GM12878 (cell line): ENCODE data around the gene FAM114A2. TPM values are rescaled to one million over a fixed set of nuclear protein-coding genes. Genes with fewer than 3 reads are reported as not detected.

ENCODE experiments used
- ATAC-seq: fragments of 200-7000 bp; cut with Tn5 transposase; 3 replicates; pipeline ENCODE4 v1.9.1; 2020; ENCODE audit warnings: mild to moderate bottlenecking, moderate library complexity
- BruUV-seq: library from RNA; stranded (reverse); fragments of 400-500 nt; replicated peaks from 2 replicates; lab custom pipeline; 2021; lab: Mats Ljungman, UMichigan
- CTCF ChIA-PET: fragments of 300-600 bp; sonication (Branson Sonifier 250); formaldehyde crosslinking; extraction: SDS; loops from one replicate; lab custom pipeline; 2021; ENCODE audit warnings: inconsistent platforms; lab: Yijun Ruan, JAX
- POLR2A ChIA-PET: fragments of 350-600 bp; formaldehyde crosslinking; extraction: SDS; loops from one replicate; lab custom pipeline; 2021; ENCODE audit warnings: inconsistent platforms; lab: Charles Lee
- RAD21 ChIA-PET: fragments of 300-600 bp; sonication (Branson Sonifier 250); formaldehyde crosslinking; loops from one replicate; lab custom pipeline; 2023; ENCODE audit warnings: antibody characterized with exemption; ENCODE audit not compliant: unreplicated experiment; lab: Charles Lee
- SMC1A ChIA-PET: fragments of 300-600 bp; sonication (Branson Sonifier 250); formaldehyde crosslinking; loops from one replicate; lab custom pipeline; 2023; ENCODE audit not compliant: unreplicated experiment, uncharacterized antibody; lab: Charles Lee
- DNase-seq: peaks from one replicate; pipeline ENCODE4 v3.0.0-alpha.2; 2011; ENCODE audit warnings: low read depth, low spot score
- FAIRE-seq: peaks from 3 replicates; lab custom pipeline; 2011; peaks lifted over from hg19 to GRCh38; lab: Jason Lieb, UNC
- H2AFZ ChIP-seq: 2 replicates; pipeline ENCODE4 v1.6.0; 2011; ENCODE audit warnings: low read depth, low read length, control low read depth; ENCODE audit not compliant: control insufficient read depth
- H3K27ac ChIP-seq: 2 replicates; pipeline ENCODE4 v1.5.1; 2011; ENCODE audit warnings: control low read depth; ENCODE audit not compliant: control insufficient read depth, insufficient read depth
- H3K27me3 ChIP-seq, 2 experiments: replicated peaks in 1 of 2; 2 replicates each; pipeline versions ENCODE4 v1.6.0 to v1.6.1; 2011; ENCODE audit warnings: low read length in 1 of 2; ENCODE audit not compliant: control insufficient read depth in 2 of 2, insufficient read depth in 2 of 2
- H3K36me3 ChIP-seq, 2 experiments: 2 replicates each; pipeline ENCODE4 v1.5.1; 2011; ENCODE audit warnings: low read length in 1 of 2; ENCODE audit not compliant: control insufficient read depth in 2 of 2, insufficient read depth in 2 of 2
- H3K4me1 ChIP-seq: 2 replicates; pipeline ENCODE4 v1.6.1; 2011; ENCODE audit warnings: mild to moderate bottlenecking, low read length, moderate library complexity, mixed read lengths; ENCODE audit not compliant: control insufficient read depth, insufficient read depth
- H3K4me2 ChIP-seq: 2 replicates; pipeline ENCODE4 v1.6.0; 2011; ENCODE audit warnings: control low read depth; ENCODE audit not compliant: control insufficient read depth, insufficient read depth
- H3K4me3 ChIP-seq: fragments of 200-600 bp; sonication (generic); 2 replicates; pipeline ENCODE4 v1.5.1; 2016
- H3K79me2 ChIP-seq: 2 replicates; pipeline ENCODE4 v1.6.0; 2011; ENCODE audit warnings: low read length; ENCODE audit not compliant: control insufficient read depth, insufficient read depth
- H3K9ac ChIP-seq: 2 replicates; pipeline ENCODE4 v1.8.0; 2011; ENCODE audit warnings: low read length, control low read depth, mixed read lengths; ENCODE audit not compliant: control insufficient read depth, insufficient read depth
- H3K9me3 ChIP-seq: replicated peaks from 3 replicates; pipeline ENCODE4 v1.5.1; 2011; ENCODE audit warnings: mild to moderate bottlenecking, low read length; ENCODE audit not compliant: control insufficient read depth, insufficient read depth
- H4K20me1 ChIP-seq: 2 replicates; pipeline ENCODE4 v1.6.0; 2011; ENCODE audit not compliant: control insufficient read depth, insufficient read depth
- BACH1 ChIP-seq: fragments of 450-650 bp; IDR thresholded peaks from 2 replicates; pipeline ENCODE4 v1.6.1; 2017; ENCODE audit warnings: mild to moderate bottlenecking, borderline replicate concordance
- CHD4 ChIP-seq: fragments of 200-600 bp; sonication (generic); IDR thresholded peaks from 2 replicates; pipeline ENCODE4 v1.6.1; 2016; ENCODE audit warnings: mild to moderate bottlenecking
- KLF5 ChIP-seq: fragments of 450-650 bp; IDR thresholded peaks from 2 replicates; pipeline ENCODE4 v1.6.1; 2014; ENCODE audit warnings: mild to moderate bottlenecking; ENCODE audit not compliant: partially characterized antibody
- SMAD1 ChIP-seq: fragments of 450-650 bp; IDR thresholded peaks from 2 replicates; pipeline ENCODE4 v1.6.1; 2018; ENCODE audit warnings: mild to moderate bottlenecking, low read depth; ENCODE audit not compliant: partially characterized antibody
- ZNF384 ChIP-seq: IDR thresholded peaks from 2 replicates; pipeline ENCODE4 v1.6.1; 2012; ENCODE audit warnings: low read depth, mild to moderate bottlenecking, low read length, improper control_type of control experiment, borderline replicate concordance
- WGBS: methylation state at CpG from one replicate; pipeline ENCODE4 v1.1.6; 2016; ENCODE audit warnings: low lambda C conversion rate; ENCODE audit not compliant: insufficient replicate concordance, insufficient coverage; ENCODE audit errors: missing lambda C conversion rate; 5-methylcytosine and 5-hydroxymethylcytosine counted together
- in situ Hi-C: fragments of 300-500 bp; cut with MboI; formaldehyde crosslinking; loops from 9 replicates; pipeline ENCODE4 v1.14.3; 2018; ENCODE audit warnings: mixed read lengths
- intact Hi-C: fragments of 100-400 bp; cut with micrococcal nuclease; formaldehyde crosslinking; loops from one replicate; pipeline ENCODE4 v1.14.2; 2022; ENCODE audit not compliant: unreplicated experiment
- polyA plus RNA-seq, 11 experiments: library from polyadenylated mRNA; depleted of rRNA in 4 of 11; unstranded in 6 of 11; stranded (reverse) in 5 of 11; fragments of >200 nt; fragmentation: Nextera tagmentation in 4 of 11; fragmentation: Illumina TruSeq in 1 of 11; extraction: Ambion mirVana in 4 of 11; extraction: Trizol in 1 of 11; gene quantifications; 1 replicate in 1 of 11; 2 replicates in 10 of 11; pipeline versions ENCODE4 v1.2.1 to v1.2.3, GENCODE V29; 2011 to 2016; ENCODE audit warnings: inconsistent platforms in 2 of 11, missing spikeins in 2 of 11, low read depth in 1 of 11
- total RNA-seq, 4 experiments: library from RNA; depleted of rRNA in 3 of 4; stranded (reverse); fragments of >200 nt in 3 of 4; fragmentation: Illumina TruSeq in 1 of 4; extraction: Trizol in 1 of 4; gene quantifications; 2 replicates each; pipeline versions ENCODE4 v1.2.1 to v1.2.3, GENCODE V29; 2013 to 2021
- TF ChIP-seq, protein P1 (sequence below): fragments of 450-650 bp; IDR thresholded peaks from 2 replicates; pipeline ENCODE4 v1.6.1; 2016; ENCODE audit warnings: mild to moderate bottlenecking

Gene FAM114A2
- total and polyA plus RNA-seq, 10 of the 15 experiments (the other 5 are each of a cell fraction or from before 2014, with no cell fraction given), result 16.8 to 32.8 (median 24.3) TPM

GRCh38 chr5:153999995-154000394 lies 38.7 kb downstream of the FAM114A2 start (continued):
- TF ChIP-seq, protein P1, sequence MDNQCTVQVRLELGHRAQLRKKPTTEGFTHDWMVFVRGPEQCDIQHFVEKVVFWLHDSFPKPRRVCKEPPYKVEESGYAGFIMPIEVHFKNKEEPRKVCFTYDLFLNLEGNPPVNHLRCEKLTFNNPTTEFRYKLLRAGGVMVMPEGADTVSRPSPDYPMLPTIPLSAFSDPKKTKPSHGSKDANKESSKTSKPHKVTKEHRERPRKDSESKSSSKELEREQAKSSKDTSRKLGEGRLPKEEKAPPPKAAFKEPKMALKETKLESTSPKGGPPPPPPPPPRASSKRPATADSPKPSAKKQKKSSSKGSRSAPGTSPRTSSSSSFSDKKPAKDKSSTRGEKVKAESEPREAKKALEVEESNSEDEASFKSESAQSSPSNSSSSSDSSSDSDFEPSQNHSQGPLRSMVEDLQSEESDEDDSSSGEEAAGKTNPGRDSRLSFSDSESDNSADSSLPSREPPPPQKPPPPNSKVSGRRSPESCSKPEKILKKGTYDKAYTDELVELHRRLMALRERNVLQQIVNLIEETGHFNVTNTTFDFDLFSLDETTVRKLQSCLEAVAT, result no peak
- TF ChIP-seq SMAD1 (no peak), CHD4 (no peak), KLF5 (no peak)

DNA sequence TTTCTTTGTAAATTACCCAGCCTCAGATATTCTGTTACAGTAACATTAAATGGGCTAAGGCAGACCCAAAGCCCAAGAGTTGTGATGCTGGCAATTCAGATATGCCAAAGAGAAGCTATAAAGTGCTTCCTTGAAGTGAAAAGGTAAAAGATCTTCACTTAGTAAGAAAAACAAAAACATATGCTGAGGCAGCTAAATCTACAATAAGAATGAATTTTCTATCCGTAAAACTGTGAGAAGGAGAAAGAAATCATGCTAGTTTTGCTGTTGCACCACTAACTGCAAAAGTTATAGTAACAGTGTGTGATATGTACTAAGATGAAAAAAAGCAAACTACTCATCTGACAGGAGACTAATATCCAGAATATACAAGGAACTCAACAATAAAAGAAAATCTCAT lies 39.9 kb downstream of the FAM114A2 start:
- H3K27ac ChIP-seq, result no peak overlapping the region
- BruUV-seq, result no TSS peak
- CTCF ChIA-PET, result interaction anchor here (0.9 kb wide), 1 partner anchor 73 kb away, joined by 3 read pairs; no protein-coding TSS in a partner anchor
- H3K9me3 ChIP-seq, result no peaks in the 10 kb centered on the region
- intact Hi-C loops, result no loop called here
- RAD21 ChIA-PET, result interaction anchor here (0.7 kb wide), 1 partner anchor 239 kb away, joined by 3 read pairs; no protein-coding TSS in a partner anchor
- no peak overlapping the region for H3K4me3 ChIP-seq
- 100% methylated on average over 1 of the region's 1 CpG for WGBS
- no peaks in the 10 kb centered on the region for H3K27me3 ChIP-seq
- in situ Hi-C loops, result no loop called here
- H3K36me3 ChIP-seq, result peaks cover 0 to 4% of the 10 kb centered on the region in 2 experiments; a peak in 1 of 4 replicates
- no peaks in the 10 kb centered on the region for H3K4me1 ChIP-seq
- SMC1A ChIA-PET, result no interaction called here
- no peaks in the 10 kb centered on the region for H3K79me2 ChIP-seq
- H3K9ac ChIP-seq, result no peak overlapping the region
- TF ChIP-seq BACH1, result no peak
- TF ChIP-seq ZNF384, result no peak
- H4K20me1 ChIP-seq, result no peaks in the 10 kb centered on the region
- no peak for ATAC-seq
- POLR2A ChIA-PET, result no interaction called here
- FAIRE-seq, result no peak
- no peak overlapping the region for H3K4me2 ChIP-seq
- DNase-seq, result no peak
- H2AFZ ChIP-seq, result no peak overlapping the region
